Memory B cell (primary cell): ENCODE data around the gene REPS1.

Experiments used
- ATAC-seq: fragments of 150-1000 bp; cut with Tn5 transposase; 2 replicates; pipeline ENCODE4 v1.10.0; 2021; ENCODE audit warnings: low read depth, mild to moderate bottlenecking, moderate library complexity
- DNase-seq, 2 donors: peaks; one replicate each; pipeline ENCODE4 v3.0.0; 2022; ENCODE audit warnings: low spot score in 2 of 2
- H3K27ac Mint-ChIP-seq: one replicate; pipeline ENCODE4 v1.8.0; 2022; ENCODE audit warnings: mild to moderate bottlenecking, moderate library complexity, mixed read lengths
- H3K27me3 Mint-ChIP-seq: one replicate; pipeline ENCODE4 v1.8.0; 2022; ENCODE audit warnings: mixed read lengths
- H3K36me3 Mint-ChIP-seq: one replicate; pipeline ENCODE4 v1.8.0; 2022; ENCODE audit warnings: mild to moderate bottlenecking, mixed read lengths
- H3K4me1 Mint-ChIP-seq: one replicate; pipeline ENCODE4 v1.8.0; 2022; ENCODE audit warnings: mixed read lengths
- H3K4me3 Mint-ChIP-seq: one replicate; pipeline ENCODE4 v1.8.0; 2022; ENCODE audit warnings: mild to moderate bottlenecking, moderate library complexity, mixed read lengths
- H3K9me3 Mint-ChIP-seq: one replicate; pipeline ENCODE4 v1.8.0; 2022; ENCODE audit warnings: mixed read lengths

The REPS1 gene

DNA sequence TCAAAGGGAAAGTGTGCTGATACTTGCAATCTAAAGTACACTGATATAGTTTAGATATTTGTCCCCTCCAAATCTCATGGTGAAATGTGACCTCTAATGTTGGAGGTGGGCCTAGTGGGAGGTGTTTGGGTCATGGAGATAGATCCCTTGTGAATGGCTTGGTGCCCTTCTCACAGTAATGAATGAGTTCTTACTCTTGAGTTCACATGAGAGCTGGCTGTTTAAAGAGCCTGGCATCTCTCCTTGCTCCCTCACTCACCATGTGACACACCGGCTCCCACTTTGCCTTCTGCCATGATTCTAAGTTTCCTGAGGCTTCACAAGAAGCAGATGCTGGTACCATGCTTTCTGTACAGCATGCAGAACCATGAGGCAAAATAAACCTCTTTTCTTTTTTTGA lies 78.1 kb downstream of the REPS1 start:
- ATAC-seq: no peak
- Mint-ChIP-seq H3K4me3 (no peak overlapping the region), H3K27ac (no peak overlapping the region), H3K4me1 (peaks cover 5% of the 10 kb centered on the region), H3K27me3 (no peaks in the 10 kb centered on the region), H3K36me3 (peaks cover 51% of the 10 kb centered on the region), H3K9me3 (no peaks in the 10 kb centered on the region)
- DNase-seq: no peak

DNA sequence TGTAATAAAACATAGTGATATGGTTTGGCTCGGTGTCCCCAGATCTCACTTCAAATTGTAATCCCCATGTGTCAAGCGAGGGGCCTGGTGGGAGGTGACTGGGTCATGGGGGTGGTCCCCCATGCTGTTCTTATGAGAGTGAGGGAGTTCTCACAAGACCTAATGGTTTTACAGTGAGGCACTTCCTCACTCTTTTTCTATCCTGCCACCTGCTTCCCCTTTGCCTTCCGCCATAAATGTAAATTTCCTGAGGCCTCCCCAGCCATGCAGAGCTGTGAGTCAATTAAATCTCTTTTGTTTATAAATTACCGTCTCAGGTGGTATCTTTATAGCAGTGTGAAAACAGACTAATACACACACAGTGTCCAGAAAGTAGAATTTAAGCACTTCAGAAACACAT lies 78.5 kb downstream of the REPS1 start:
- H3K9me3 Mint-ChIP-seq: no peaks in the 10 kb centered on the region
- peaks cover 5% of the 10 kb centered on the region for H3K4me1 Mint-ChIP-seq
- no peaks in the 10 kb centered on the region for H3K27me3 Mint-ChIP-seq
- H3K27ac Mint-ChIP-seq: no peak overlapping the region
- DNase-seq (no peak), ATAC-seq (no peak)
- peaks cover 48% of the 10 kb centered on the region for H3K36me3 Mint-ChIP-seq
- H3K4me3 Mint-ChIP-seq: no peak overlapping the region

DNA sequence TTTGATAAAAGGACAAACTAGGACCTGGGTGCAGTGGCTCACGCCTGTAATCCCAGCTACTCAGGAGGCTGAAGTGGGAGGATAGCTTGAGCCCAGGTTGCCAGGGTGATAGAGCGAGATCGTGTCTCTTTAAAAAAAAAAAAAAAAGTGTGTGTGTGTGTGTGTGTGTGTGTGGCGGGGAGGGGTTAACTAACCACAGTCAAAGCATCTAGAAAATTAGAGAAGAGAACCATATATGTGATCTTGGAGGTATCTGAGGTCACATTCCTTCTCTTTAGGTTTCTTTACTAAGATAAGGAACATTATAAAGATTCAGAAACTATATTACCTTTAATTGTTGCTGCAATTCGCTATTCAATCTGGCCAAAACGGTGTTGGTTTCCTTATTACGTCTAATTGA lies 80.9 kb downstream of the REPS1 start:
- H3K36me3 Mint-ChIP-seq: peaks cover 36% of the 10 kb centered on the region
- no peak for ATAC-seq

DNA sequence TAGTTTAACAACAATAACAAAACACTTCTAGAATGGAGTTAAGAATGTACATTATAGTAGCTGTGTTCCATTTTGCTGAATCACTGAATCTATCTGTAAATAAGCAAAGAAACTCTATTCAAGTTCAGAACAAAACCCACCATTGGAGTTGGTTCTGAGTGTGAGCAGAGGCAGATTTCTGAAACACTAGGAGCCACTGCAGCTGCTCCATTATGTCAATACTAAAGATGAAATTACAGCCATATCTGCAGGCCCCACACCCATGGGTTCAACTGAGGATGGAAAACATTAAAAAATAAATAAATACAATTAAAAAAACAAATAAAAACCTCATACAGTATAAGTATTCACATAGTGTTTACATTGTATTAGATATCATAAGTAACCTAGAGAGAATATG lies 91.0 kb downstream of the REPS1 start:
- Mint-ChIP-seq H3K9me3 (peaks cover 3% of the 10 kb centered on the region), H3K27ac (no peak overlapping the region), H3K4me1 (no peaks in the 10 kb centered on the region), H3K4me3 (no peak overlapping the region), H3K27me3 (no peaks in the 10 kb centered on the region), H3K36me3 (peaks cover 13% of the 10 kb centered on the region)
- DNase-seq: no peak
- ATAC-seq: no peak

More for the DNA sequence above, 80.9 kb downstream of the REPS1 start:
- peaks cover 5% of the 10 kb centered on the region for H3K4me1 Mint-ChIP-seq
- no peak overlapping the region for H3K4me3 Mint-ChIP-seq
- no peak overlapping the region for H3K27ac Mint-ChIP-seq
- H3K27me3 Mint-ChIP-seq: no peaks in the 10 kb centered on the region
- DNase-seq: no peak
- no peaks in the 10 kb centered on the region for H3K9me3 Mint-ChIP-seq

- Mint-ChIP-seq H3K27ac (no peak overlapping the region), H3K9me3 (peaks cover 4% of the 10 kb centered on the region), H3K36me3 (peaks cover 13% of the 10 kb centered on the region), H3K4me3 (no peak overlapping the region), H3K4me1 (no peaks in the 10 kb centered on the region), H3K27me3 (no peaks in the 10 kb centered on the region)
- DNase-seq (no peak), ATAC-seq (no peak)
These were observed 91.8 kb downstream of the REPS1 start for GRCh38 chr6:138896104-138896756.

GRCh38 chr6:138891255-138891986 lies 96.6 kb downstream of the REPS1 start:
- H3K4me1 Mint-ChIP-seq: no peaks in the 10 kb centered on the region
- H3K27me3 Mint-ChIP-seq: no peaks in the 10 kb centered on the region
- H3K27ac Mint-ChIP-seq: no peak overlapping the region
- DNase-seq (no peak), ATAC-seq (no peak)
- H3K9me3 Mint-ChIP-seq: peaks cover 4% of the 10 kb centered on the region
- no peaks in the 10 kb centered on the region for H3K36me3 Mint-ChIP-seq
- no peak overlapping the region for H3K4me3 Mint-ChIP-seq

- H3K27ac Mint-ChIP-seq: no peak overlapping the region
- H3K36me3 Mint-ChIP-seq: no peaks in the 10 kb centered on the region
- H3K9me3 Mint-ChIP-seq: peaks cover 1% of the 10 kb centered on the region
- H3K27me3 Mint-ChIP-seq: no peaks in the 10 kb centered on the region
- H3K4me1 Mint-ChIP-seq: no peaks in the 10 kb centered on the region
- DNase-seq: no peak
- ATAC-seq: no peak
- H3K4me3 Mint-ChIP-seq: no peak overlapping the region
These were observed 102.8 kb downstream of the REPS1 start for GRCh38 chr6:138885156-138885819.

- Mint-ChIP-seq H3K27me3 (no peaks in the 10 kb centered on the region), H3K4me3 (no peak overlapping the region), H3K27ac (no peak overlapping the region), H3K4me1 (no peaks in the 10 kb centered on the region), H3K36me3 (no peaks in the 10 kb centered on the region), H3K9me3 (peaks cover under 1% of the 10 kb centered on the region)
- DNase-seq (no peak), ATAC-seq (no peak)
These were observed 105.6 kb downstream of the REPS1 start for GRCh38 chr6:138882369-138883017.

GRCh38 chr6:138873191-138873590 lies 114.9 kb downstream of the REPS1 start:
- H3K27ac Mint-ChIP-seq: no peak overlapping the region
- H3K36me3 Mint-ChIP-seq: no peaks in the 10 kb centered on the region
- H3K4me1 Mint-ChIP-seq: peaks cover 3% of the 10 kb centered on the region
- DNase-seq (no peak), ATAC-seq (no peak)
- H3K9me3 Mint-ChIP-seq: no peaks in the 10 kb centered on the region
- peaks cover 1% of the 10 kb centered on the region for H3K27me3 Mint-ChIP-seq
- H3K4me3 Mint-ChIP-seq: no peak overlapping the region

- H3K27me3 Mint-ChIP-seq: peaks cover 1% of the 10 kb centered on the region
- H3K4me3 Mint-ChIP-seq: no peak overlapping the region
- no peak overlapping the region for H3K27ac Mint-ChIP-seq
- no peak for ATAC-seq
- DNase-seq: no peak
- no peaks in the 10 kb centered on the region for H3K9me3 Mint-ChIP-seq
- peaks cover 5% of the 10 kb centered on the region for H3K4me1 Mint-ChIP-seq
- no peaks in the 10 kb centered on the region for H3K36me3 Mint-ChIP-seq
These were observed 118.7 kb downstream of the REPS1 start for GRCh38 chr6:138869398-138869797.

DNA sequence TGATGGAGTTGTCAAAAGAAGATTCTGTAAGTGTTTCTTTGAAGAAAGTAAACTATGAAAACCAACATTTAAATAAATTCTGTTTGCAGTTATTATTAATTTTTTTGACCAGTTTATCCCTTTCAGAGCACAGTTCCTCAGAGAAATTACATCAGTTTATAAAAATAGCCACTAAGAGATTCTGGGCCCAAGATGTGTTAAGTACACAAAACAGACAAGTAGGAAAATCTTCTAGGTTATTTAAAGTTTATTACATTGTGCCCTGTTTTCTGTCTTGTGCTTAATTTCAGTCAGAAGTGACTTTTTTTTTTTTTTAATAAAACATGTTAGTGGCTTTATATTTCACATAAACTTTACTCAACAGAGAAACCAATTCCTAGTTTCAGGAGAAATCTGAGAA lies 119.9 kb downstream of the REPS1 start:
- Mint-ChIP-seq H3K36me3 (no peaks in the 10 kb centered on the region), H3K27me3 (no peaks in the 10 kb centered on the region), H3K4me1 (peaks cover 5% of the 10 kb centered on the region), H3K9me3 (no peaks in the 10 kb centered on the region), H3K27ac (no peak overlapping the region), H3K4me3 (no peak overlapping the region)
- no peak for DNase-seq
- no peak for ATAC-seq

DNA sequence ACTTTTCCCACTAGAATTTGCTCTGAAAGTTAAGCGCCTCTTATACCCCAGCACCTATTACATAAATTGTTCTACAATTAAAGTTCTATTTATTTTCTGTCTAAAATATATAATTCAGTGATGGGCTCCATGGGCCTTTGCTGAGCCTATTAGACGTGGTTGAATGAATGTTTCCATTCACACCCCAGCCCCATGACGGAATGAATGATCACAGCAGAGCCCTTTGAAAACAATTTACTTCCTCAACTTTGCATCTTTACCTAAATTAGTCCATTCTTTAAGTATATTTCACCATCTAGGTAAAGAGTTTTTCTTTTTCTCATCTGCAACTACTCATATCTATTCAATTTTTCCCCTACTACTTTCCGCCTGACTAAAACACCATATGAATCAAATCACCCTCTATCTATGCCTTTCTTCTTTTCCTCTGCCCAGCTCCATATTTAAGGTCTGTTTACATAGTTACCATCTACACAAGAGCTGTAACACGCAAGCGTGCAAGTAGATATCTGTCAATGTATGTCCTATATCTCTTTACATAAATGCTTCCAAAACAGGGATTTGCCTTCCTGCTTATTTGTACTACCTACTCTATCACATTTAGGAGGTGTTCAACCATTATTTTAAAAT lies 122.5 kb downstream of the REPS1 start:
- Mint-ChIP-seq H3K27ac (no peak overlapping the region), H3K27me3 (no peaks in the 10 kb centered on the region), H3K36me3 (no peaks in the 10 kb centered on the region), H3K9me3 (no peaks in the 10 kb centered on the region), H3K4me3 (no peak overlapping the region), H3K4me1 (peaks cover 5% of the 10 kb centered on the region)
- no peak for ATAC-seq
- DNase-seq: no peak

DNA sequence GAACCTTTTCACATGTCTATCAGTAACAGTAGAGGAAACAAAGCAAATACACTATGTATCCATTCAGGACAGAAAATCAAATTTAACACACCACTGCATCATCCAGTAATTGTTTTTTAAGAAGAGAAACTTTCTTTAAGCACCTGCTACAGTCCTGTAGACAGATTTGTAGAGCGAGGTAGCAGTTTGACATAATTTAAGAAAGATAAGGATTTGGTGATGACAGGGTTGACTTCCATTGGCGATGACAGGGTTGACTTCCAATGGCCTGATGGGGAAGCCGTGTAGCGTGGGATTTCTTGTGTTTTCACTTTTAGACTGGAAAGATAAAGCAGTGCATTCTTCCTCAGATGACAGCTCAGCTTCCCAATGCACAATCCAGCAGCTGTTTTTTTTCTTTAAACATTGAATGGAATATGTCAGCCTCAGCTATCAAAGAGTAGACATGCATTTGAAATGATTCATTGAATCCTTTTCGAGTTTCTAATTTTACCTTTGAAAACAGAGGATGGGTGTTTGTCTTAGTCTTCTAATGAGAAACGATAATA lies 123.6 kb downstream of the REPS1 start:
- ATAC-seq (no peak), DNase-seq (no peak)
- Mint-ChIP-seq H3K4me3 (no peak overlapping the region), H3K9me3 (no peaks in the 10 kb centered on the region), H3K27ac (no peak overlapping the region), H3K27me3 (no peaks in the 10 kb centered on the region), H3K4me1 (peaks cover 3% of the 10 kb centered on the region), H3K36me3 (no peaks in the 10 kb centered on the region)
